ENCODE results near the gene ATP6AP1. TPM values are rescaled to one million over a fixed set of nuclear protein-coding genes. Genes with fewer than 3 reads are reported as not detected.

The ATP6AP1 gene
- total RNA-seq, 1 experiment from 2014 or later, result 221 TPM

DNA sequence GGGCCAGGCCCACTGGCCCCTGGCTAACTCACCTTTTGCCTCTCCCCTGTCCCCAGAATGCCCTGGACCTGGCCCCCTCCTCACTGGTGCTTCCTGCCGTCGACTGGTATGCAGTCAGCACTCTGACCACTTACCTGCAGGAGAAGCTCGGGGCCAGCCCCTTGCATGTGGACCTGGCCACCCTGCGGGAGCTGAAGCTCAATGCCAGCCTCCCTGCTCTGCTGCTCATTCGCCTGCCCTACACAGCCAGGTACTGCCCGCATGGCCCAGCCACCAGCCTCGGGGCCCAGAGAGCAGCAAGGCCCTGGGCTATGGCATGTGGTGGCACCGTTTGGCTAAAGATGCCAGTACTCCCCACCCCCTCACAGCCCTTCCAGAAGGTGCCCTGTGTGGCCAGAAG lies 3.7 kb downstream of the ATP6AP1 start:
- BruUV-seq (replicated peaks), result no TSS peak
- ATAC-seq (no peak), DNase-seq (ENCODE audit: low read depth, low spot score) (no peak)
- Histone ChIP-seq H3K4me3 (ENCODE audit: low read depth in 2 of 2, low read length in 2 of 2) (no peak overlapping the region), H3K36me3 (ENCODE audit: control insufficient read depth, insufficient read depth, low read length) (peaks cover 6% of the 10 kb centered on the region), H3K9me3 (ENCODE audit: control insufficient read depth, insufficient read depth, low read depth, low read length) (no peaks in the 10 kb centered on the region), H3K4me1 (ENCODE audit: control insufficient read depth, insufficient read depth, low read length) (peaks cover 25% of the 10 kb centered on the region), H3K27me3 (ENCODE audit: control insufficient read depth, insufficient read depth, low read length) (no peaks in the 10 kb centered on the region), H3K27ac (ENCODE audit: low read length) (no peak overlapping the region)
- intact Hi-C loops (cut with micrococcal nuclease; ENCODE audit: unreplicated experiment) (no loop called here), in situ Hi-C loops (cut with HindIII; ENCODE audit: low pct_unique_long_range_greater_than_20kb, low sequenced_read_pairs) (no loop called here)
- ChIA-PET CTCF (no interaction called here), POLR2A (no interaction called here)
- no peak for TF ChIP-seq POLR2AphosphoS5 (IDR thresholded peaks at IDR 0.05; ENCODE audit: low read depth, low read length)
- TF ChIP-seq, protein P1, sequence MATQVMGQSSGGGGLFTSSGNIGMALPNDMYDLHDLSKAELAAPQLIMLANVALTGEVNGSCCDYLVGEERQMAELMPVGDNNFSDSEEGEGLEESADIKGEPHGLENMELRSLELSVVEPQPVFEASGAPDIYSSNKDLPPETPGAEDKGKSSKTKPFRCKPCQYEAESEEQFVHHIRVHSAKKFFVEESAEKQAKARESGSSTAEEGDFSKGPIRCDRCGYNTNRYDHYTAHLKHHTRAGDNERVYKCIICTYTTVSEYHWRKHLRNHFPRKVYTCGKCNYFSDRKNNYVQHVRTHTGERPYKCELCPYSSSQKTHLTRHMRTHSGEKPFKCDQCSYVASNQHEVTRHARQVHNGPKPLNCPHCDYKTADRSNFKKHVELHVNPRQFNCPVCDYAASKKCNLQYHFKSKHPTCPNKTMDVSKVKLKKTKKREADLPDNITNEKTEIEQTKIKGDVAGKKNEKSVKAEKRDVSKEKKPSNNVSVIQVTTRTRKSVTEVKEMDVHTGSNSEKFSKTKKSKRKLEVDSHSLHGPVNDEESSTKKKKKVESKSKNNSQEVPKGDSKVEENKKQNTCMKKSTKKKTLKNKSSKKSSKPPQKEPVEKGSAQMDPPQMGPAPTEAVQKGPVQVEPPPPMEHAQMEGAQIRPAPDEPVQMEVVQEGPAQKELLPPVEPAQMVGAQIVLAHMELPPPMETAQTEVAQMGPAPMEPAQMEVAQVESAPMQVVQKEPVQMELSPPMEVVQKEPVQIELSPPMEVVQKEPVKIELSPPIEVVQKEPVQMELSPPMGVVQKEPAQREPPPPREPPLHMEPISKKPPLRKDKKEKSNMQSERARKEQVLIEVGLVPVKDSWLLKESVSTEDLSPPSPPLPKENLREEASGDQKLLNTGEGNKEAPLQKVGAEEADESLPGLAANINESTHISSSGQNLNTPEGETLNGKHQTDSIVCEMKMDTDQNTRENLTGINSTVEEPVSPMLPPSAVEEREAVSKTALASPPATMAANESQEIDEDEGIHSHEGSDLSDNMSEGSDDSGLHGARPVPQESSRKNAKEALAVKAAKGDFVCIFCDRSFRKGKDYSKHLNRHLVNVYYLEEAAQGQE (IDR thresholded peaks at IDR 0.05; ENCODE audit: insufficient read depth in 1 of 2, low read depth in 2 of 2, low read length in 1 of 2), result no peak
- TF ChIP-seq, protein P2, sequence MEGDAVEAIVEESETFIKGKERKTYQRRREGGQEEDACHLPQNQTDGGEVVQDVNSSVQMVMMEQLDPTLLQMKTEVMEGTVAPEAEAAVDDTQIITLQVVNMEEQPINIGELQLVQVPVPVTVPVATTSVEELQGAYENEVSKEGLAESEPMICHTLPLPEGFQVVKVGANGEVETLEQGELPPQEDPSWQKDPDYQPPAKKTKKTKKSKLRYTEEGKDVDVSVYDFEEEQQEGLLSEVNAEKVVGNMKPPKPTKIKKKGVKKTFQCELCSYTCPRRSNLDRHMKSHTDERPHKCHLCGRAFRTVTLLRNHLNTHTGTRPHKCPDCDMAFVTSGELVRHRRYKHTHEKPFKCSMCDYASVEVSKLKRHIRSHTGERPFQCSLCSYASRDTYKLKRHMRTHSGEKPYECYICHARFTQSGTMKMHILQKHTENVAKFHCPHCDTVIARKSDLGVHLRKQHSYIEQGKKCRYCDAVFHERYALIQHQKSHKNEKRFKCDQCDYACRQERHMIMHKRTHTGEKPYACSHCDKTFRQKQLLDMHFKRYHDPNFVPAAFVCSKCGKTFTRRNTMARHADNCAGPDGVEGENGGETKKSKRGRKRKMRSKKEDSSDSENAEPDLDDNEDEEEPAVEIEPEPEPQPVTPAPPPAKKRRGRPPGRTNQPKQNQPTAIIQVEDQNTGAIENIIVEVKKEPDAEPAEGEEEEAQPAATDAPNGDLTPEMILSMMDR (IDR thresholded peaks at IDR 0.05), result no peak
- TF ChIP-seq SIN3A (IDR thresholded peaks at IDR 0.05; ENCODE audit: borderline replicate concordance, insufficient read depth, low read depth, low read length), result no peak
- no peak for TF ChIP-seq TCF7L2 (IDR thresholded peaks at IDR 0.05; ENCODE audit: low read depth, low read length)

DNA sequence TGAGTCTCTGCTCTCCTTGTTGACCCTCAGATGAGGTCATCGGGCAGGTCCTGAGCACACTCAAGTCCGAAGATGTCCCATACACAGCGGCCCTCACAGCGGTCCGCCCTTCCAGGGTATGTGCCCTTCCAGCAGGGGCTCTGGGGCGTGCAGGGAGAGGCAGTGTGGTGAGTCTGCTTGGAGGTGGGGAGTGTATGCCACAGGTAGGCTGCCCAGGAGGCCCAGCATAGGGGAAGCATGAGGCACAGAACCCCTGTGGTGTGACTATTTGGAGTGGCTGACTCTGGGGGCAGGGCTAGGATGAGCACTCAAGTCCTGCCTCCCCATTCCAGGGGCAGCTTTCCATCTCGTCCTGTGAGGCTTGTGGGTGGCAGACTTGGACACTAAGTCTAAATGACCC lies 5.1 kb downstream of the ATP6AP1 start:
- in situ Hi-C loops (cut with HindIII; ENCODE audit: low pct_unique_long_range_greater_than_20kb, low sequenced_read_pairs) (no loop called here), intact Hi-C loops (cut with micrococcal nuclease; ENCODE audit: unreplicated experiment) (no loop called here)
- Histone ChIP-seq H3K27ac (ENCODE audit: low read length) (no peak overlapping the region), H3K27me3 (ENCODE audit: control insufficient read depth, insufficient read depth, low read length) (no peaks in the 10 kb centered on the region), H3K4me3 (ENCODE audit: low read depth in 2 of 2, low read length in 2 of 2) (no peak overlapping the region), H3K9me3 (ENCODE audit: control insufficient read depth, insufficient read depth, low read depth, low read length) (no peaks in the 10 kb centered on the region), H3K36me3 (ENCODE audit: control insufficient read depth, insufficient read depth, low read length) (peaks cover 6% of the 10 kb centered on the region), H3K4me1 (ENCODE audit: control insufficient read depth, insufficient read depth, low read length) (peaks cover 26% of the 10 kb centered on the region)
- no peak for ATAC-seq
- CTCF ChIA-PET, result no interaction called here
- POLR2A ChIA-PET, result no interaction called here
- TF ChIP-seq TCF7L2 (IDR thresholded peaks at IDR 0.05; ENCODE audit: low read depth, low read length) (no peak), SIN3A (IDR thresholded peaks at IDR 0.05; ENCODE audit: borderline replicate concordance, insufficient read depth, low read depth, low read length) (no peak), POLR2AphosphoS5 (IDR thresholded peaks at IDR 0.05; ENCODE audit: low read depth, low read length) (no peak)
- TF ChIP-seq, protein P2 (IDR thresholded peaks at IDR 0.05), result no peak
- TF ChIP-seq, protein P1 (IDR thresholded peaks at IDR 0.05; ENCODE audit: insufficient read depth in 1 of 2, low read depth in 2 of 2, low read length in 1 of 2), result no peak
- DNase-seq (ENCODE audit: low read depth, low spot score), result no peak
- BruUV-seq (replicated peaks), result no TSS peak
